Epithelial cell of alveolus of lung (primary cell): ENCODE data around the gene ZNF19. TPM values are rescaled to one million over a fixed set of nuclear protein-coding genes. Genes with fewer than 3 reads are reported as not detected.

Experiments
- total RNA-seq: library from RNA; depleted of rRNA; stranded (reverse); fragments of >200 nt; gene quantifications from 2 replicates; pipeline ENCODE4 v1.2.1, GENCODE V29; 2015

Gene ZNF19
- 1.2 and 1.3 TPM in 2 replicates for total RNA-seq

GRCh38 chr16:71489122-71489521 lies at the start of gene ZNF19:
Gene ZNF19 (minus strand): TSS chr16:71489324. CDS start chr16:71482114, 7,210 bp downstream.

DNA sequence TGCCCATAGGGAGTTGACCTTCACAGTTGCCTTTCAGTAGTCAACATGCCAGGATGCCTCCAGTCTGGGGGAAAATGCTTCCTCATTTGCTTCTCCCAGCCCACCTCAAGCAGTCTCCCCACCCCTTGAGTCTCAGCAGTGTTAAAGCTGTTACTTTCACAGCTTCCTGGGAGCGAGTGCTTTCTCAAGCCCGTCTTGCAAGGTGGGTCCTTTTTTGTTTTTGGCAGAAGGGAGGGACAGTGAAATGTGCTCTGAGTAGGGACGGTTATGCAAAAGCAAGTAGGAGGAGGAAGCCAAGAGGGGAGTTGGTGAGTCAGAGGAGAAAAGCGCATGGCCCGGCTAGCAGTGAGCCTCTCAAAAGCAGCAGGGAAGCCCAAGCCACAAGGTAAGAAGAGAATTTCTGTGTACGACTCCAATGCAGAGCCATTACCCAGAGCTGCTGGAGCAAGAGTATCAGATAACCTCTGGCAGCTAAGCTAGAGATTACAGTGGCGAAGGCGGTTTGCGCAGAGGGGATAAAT lies 37.0 kb upstream of the ZNF19 start, which contains the start of gene CHST4:
CHST4 (plus strand) TSS at position 316 of the 521 bp plus-strand sequence. CDS start 10,252 bp downstream, outside the sequence.

DNA sequence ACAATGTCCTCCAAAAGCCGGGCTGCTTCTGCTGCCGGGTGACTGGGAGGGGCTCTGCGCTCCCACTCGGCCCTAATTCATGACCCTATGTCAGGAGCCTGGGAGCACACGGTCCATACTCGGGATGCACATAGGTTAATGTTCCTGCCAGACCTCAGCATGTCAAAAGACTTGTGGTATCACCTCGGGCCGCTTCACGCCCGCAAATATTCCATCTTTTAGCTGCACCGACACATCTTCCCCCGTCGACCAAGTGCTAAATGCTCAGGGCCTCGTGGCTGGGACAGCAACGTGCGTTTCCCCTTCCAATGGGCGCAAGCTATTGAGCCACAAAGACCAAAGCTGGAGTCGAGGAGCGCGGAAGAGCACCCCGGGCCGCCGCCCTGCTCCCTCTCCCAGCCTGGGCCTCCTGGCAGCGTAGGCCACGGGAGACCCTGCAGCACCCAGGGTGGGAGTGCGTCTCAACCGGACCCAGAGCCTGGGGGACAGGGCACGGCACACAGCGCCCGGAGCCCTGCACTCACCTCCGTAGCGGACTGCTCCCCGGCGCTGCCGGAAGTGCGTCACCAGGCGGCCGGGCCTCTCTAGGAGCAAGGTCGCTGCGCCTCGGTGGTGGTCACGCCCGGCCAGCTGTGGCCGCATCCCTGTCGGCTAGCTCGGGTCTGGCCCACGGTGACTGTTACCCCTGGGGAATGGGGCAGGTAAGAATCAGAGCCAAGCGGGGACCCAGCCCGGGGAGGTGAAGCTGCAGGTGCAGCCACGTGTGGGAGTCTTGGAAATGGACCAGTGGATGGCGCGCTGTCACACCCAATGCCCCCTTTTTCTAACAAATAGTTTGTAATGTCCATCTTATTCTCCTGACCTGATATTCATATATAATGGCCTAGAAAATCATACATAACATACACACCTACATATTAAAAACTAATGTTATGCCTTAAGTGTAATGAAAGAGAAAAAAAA lies 27.2 kb downstream of the ZNF19 start, which contains the start of gene ZNF23:
ZNF23 (minus strand) TSS at position 562 of the 963 bp plus-strand sequence. CDS start 5,451 bp downstream, outside the sequence.

GRCh38 chr16:71442051-71442440 lies 47.1 kb downstream of the ZNF19 start, which contains the start of gene TLE7:
Gene TLE7 (minus strand): TSS chr16:71442054. CDS start chr16:71433324, 8,730 bp downstream.

Other genes with a start within 250 kb of the ZNF19 start
- 18.2 and 21.9 TPM in 2 replicates for gene CMTR2, start 199.9 kb downstream of the ZNF19 start, total RNA-seq
- 1.4 TPM in 1 of 2 replicates, not detected in the other for gene CALB2, start 130.6 kb downstream of the ZNF19 start, total RNA-seq
- not detected in 2 replicates for gene TLE7, start 47.3 kb downstream of the ZNF19 start, total RNA-seq
- gene ZNF23, start 27.1 kb downstream of the ZNF19 start, total RNA-seq = 5.9 and 8.9 TPM in 2 replicates
- not detected in 2 replicates for gene CHST4, start 37.1 kb upstream of the ZNF19 start, total RNA-seq
- not detected in 2 replicates for gene TAT, start 87.8 kb upstream of the ZNF19 start, total RNA-seq
- gene MARVELD3, start 136.9 kb upstream of the ZNF19 start, total RNA-seq = 0.52 TPM in 1 of 2 replicates, not detected in the other
- gene PHLPP2, start 235.4 kb upstream of the ZNF19 start, total RNA-seq = 5.0 and 6.8 TPM in 2 replicates